OCI-M1 (cell line): Measurements from ENCODE around the gene SPINT3.

Experiments
- DNase-seq: peaks from one replicate; lab custom pipeline; 2025; lab: John Stamatoyannopoulos, UW

Gene SPINT3, protein sequence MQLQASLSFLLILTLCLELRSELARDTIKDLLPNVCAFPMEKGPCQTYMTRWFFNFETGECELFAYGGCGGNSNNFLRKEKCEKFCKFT

DNA sequence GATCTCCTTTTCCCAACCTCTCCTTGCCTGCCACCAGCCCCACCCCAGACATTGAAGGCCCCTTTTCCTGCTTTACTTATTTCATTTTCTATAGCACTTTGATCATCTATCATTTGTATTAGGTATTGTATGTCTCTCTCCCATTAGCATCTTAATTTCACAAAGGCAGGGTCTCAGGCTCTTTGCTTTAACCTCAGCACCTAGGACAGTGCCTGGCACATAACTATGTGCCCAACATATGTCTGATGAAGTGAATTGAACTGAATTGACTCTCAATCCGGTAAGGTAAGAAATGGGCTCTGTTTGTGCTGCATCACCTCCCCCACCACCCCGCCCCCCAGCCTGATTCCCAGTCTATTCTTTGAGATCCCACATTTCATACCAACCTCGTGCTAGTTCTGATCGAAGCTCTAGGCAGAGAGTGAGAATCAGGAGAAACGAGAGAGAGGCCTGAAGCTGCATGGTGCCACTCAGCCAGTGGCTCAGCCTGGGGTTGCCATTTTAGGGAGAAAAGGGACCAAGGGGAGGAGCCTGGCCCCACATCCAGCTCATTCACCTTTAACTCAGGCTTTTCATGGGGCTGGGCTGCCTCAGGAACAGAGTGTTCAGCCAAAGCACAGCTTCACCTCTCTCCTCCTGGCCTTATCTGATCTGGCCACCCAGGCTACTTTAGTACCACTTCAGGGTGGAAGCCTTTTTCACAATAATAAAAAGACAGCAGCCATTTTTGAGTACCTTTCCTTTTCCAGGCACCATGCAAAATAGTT is at the start of gene SPINT3:
Gene SPINT3, minus strand, starts transcription at position 476 of the 767 bp plus-strand sequence. Its CDS starts 14 bp downstream, at position 462.
- DNase-seq: no peak

DNA sequence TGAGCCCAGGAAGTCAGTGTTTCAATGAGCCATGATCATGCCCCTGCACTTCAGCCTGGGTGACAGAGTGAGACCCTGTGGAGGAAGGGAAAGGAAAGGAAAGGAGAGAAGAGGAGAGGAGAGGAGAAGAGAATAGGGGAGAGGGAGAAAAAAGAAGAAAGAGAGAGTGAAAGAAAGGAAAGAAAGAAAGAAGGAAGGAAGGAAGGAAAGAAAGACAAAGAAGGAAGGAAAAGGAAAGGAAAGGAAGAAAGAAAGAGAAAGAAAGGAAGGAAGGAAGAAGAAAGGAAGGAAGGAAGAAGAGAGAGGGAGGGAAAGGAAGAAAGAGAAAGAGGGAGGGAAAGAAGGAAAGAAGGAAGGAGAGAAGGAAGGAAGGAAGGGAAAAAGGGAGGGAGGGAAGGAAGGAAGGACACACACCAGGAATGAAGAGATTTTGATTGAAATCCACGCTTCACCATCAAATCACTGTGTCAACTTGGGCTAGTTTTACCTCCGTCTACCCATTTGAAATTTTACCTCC is 49.4 kb upstream of the SPINT3 start:
- DNase-seq: no peak

DNA sequence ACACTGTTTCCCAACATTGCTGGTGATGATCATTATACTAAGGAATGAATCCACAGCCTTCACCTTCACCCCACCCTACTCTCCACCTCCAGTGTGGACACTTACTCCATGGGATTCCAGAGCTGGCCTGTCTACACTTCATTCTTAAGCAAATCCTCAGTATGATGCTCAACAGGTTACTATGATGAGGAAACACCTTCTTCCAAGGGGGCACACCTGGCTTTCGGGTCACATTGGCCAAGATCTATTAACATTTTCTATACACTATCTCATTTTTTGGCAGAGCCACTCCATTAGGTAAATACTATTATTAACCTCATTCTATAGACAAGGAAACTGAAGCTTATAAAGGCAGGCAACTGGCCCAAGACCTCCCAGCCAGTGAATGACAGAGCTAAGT is 39.8 kb upstream of the SPINT3 start:
- no peak for DNase-seq

DNA sequence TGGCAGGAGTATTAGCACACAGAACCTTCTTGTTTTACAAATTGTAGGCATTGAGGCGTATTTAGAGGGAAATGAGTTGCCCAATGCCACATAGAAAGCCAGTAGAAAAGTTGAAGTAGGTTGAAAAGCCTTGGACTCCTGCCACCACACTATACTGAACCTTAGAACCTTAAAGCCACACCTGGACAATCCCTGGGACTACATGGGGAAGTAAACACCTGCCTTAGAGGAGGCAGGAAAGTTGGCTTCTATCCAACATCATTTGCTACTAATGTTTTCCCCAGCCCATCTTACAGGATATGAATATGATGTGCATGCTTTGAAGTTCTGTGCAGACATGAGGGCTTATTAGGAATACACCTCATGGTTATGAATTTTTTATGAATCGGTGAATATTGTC is 37.0 kb upstream of the SPINT3 start:
- DNase-seq: no peak

DNA sequence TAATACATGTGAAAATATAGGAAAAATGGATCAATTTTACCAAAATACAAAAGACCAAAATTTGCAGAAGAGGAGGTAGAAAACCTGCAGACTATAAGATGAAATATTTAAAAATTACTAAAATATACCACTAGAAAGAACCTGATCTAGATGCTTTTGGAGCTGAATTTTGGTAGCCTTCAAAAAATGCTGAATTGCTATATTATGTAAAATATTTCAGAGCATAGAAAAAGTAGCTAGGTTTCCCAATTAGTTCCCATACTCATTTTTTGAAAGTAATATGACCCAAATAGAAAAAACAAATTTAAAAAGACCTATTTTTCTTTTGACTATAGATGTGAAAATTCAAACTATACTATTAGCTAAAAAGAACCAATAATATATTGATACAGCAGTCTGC is 35.3 kb upstream of the SPINT3 start:
- DNase-seq: no peak

DNA sequence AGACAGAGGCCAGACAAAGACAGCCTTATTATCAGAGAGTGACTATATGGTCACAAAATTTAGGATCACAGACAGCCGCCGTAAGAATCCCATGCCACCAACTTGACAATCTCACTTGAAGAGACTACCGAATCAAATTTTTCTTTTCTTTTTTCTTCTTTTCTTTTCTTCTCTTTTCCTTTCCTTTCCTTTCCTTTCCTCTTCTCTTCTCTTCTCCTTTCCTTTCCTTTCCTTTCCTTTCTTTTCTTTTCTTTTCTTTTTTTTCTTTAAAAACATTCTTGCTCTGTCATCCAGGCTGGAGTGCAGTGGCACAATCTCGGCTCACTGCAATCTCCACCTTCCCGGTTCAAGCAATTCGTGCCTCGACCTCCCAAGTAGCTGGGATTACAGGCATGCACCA is 33.0 kb upstream of the SPINT3 start:
- no peak for DNase-seq

DNA sequence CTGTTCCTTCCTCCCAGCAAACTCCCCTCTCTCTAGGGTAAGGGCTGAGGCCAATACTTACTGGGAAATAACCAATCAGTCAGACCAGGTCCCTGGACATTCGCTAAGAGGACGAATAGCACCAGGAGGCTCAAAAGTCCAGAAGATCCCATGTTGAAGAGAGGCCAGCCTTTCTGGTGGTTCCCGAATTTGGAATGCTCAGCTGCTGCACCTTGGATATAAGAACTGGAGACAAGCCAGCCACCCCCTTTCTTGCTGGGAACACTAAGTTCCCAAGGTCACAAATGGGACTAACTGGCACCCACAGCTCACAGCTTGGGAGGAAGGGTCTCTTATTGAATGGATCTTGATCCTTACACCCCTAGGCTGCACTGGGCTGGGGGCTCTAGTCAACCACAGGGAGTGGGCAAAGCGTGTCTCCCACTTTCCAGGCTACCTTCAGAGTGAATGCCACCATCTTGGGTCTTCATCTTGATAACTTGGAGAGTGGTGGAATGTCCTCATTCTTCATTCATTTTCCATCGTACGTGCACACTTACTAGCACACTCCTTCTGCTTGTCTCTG is 31.9 kb upstream of the SPINT3 start, which contains the start of gene EPPIN:
Gene EPPIN, minus strand, starts transcription at position 196 of the 565 bp plus-strand sequence. Its CDS starts 44 bp downstream, at position 152.
- DNase-seq: no peak

DNA sequence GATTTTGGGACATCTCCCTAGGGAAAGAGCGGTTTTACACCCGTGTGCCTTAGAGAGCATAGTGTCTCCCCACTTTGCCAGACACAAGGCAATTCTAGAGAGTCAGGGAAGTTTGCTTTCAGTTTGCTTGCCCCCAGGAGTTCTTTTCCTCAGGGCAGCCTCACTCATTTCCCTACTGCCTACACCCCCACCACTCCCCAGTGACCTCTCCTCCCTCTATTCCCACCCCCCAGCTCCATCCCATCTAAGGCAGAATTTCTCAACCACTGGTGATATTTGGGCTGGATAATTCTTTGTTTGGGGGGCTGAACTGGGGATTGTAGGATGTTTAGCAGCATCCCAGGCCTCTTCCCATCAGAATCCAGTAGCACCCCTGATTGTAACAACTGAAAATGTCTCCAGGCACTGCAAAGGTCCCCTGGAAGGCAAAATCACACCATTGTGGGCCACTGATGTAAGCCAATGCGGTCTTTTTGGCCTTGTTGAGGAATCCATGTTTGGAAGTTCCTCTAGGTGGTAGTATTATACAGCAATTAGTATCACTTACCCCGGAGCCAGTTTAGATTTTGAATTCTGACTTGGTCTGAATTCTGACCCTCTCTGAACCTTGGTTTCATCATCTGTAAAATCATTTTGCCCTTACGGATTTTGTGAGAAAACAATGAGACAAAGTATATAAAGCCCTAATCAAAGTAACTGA is 30.5 kb upstream of the SPINT3 start:
- DNase-seq: peak; percentile 69

DNA sequence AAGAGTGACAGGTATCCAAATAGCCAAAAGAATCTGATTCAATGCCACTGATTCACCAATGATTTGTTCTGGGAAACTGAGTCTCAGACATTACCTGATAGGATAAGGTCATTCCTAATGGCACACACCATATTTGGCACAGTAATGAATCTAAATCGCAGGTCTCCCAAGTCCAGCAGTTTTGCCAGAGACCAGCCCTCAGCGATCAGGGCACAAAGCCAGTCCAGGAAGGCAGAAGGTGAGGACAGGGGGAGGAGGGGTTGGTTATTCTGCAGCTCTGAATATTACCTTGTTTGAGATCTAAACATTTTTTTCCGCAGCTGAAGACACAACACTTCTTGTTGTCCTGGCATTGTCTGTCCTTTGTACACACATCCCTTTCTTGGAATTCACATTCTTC is 29.9 kb upstream of the SPINT3 start:
- DNase-seq: no peak

DNA sequence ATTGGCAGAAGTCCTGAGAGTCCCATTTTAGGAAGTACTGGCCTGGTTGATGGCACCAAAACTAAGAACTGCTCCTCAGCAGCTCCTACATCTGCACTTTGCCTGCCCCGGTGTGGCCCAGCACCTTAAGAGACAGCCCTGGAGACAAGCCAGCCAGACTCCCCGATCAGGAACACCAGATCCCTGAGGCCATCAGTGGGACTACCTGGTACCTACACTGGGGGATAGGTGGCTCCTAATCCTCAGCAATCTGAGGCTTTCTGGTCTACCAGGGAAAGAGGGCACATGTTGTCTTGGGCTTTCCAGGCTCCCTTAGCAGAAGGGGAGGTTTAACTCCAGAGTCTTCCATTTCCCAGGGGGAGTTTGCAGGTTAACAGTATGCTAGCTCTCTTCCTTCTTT is 24.0 kb upstream of the SPINT3 start, which contains the start of gene WFDC6:
Gene WFDC6, minus strand, starts transcription at position 101 of the 400 bp plus-strand sequence. Its CDS starts 75 bp downstream, at position 26.
- no peak for DNase-seq

DNA sequence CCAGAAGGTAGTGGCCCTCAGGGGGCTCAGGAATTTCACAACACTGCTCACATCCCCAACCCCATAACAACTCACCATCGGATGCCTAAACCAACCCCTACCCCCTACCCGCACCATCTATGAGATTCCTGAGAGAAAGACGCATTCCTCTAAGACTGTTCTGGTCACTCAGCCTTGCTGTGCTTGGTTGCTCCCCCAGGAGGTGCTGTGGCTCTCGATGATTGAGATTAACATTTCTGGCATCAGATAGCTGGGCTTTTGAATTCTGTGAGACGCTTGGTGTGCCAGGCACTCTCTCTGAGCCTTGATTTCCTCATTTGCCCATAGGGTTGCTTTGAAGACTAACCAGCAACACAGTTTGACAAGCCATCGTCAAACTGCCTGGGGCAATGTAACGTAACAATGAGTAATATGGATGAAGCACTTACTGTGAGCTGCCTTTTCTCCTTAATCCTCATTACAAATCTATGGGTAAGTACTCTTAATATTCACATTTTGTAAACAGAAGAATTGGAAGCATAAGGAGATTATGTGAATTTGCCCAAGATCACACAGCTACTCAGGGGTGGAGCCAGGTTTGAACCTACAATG is 22.9 kb upstream of the SPINT3 start:
- no peak for DNase-seq

DNA sequence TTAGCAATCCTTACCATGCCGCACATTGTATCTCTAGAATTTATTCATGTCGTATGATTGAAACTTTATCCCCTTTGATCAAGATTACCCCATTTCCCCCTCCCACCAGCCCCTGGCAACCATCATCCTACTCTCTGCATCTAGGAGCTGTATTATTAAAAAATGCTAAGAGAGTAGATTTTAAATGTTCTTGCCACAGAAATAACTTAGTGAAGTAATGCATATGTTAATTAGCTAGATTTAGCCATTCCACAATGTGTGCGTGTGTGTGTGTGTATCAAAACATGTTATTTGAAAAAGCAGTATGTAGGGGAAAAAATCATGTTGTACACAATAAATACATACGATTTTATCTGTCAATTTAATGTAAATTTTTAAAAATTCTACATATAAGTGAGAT is 11.9 kb upstream of the SPINT3 start:
- DNase-seq: no peak

DNA sequence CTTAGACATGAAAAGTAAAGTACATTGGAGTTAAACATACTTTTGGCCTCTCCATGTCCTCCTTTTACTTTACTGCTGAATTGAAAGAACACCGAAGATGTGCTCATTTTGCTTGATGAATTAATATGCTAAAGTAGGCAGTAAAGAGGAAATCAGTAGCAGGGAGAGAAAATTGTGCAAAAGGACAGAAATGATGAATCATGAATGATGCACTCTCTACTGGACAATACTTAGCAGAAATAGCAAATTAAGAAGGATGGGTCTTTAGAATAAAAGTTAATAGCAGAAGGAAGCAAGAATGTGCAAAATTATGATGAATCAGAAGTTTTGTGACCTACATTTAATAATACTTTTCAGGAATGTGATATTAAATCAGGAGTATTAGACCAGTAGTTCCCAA is 8.4 kb upstream of the SPINT3 start:
- no peak for DNase-seq

DNA sequence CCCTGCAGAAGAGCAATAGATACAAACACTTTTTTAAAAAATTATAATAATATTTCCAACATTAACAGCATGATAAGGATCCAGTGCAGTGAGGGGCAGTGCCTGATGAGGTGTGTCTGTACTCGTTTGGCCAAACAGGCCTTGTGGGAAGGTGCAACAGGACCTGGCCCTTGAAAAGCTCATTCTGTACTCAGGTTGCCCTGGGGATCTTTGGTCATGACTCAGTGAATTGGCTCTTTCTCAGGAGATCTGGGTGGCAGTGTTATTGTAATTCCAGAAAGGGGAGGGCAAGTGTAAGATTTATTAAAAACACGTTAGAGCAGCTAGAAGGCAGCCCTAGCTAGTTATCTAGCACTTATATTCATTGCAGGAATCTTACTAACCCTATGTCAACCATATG is 2.9 kb upstream of the SPINT3 start:
- DNase-seq: no peak

DNA sequence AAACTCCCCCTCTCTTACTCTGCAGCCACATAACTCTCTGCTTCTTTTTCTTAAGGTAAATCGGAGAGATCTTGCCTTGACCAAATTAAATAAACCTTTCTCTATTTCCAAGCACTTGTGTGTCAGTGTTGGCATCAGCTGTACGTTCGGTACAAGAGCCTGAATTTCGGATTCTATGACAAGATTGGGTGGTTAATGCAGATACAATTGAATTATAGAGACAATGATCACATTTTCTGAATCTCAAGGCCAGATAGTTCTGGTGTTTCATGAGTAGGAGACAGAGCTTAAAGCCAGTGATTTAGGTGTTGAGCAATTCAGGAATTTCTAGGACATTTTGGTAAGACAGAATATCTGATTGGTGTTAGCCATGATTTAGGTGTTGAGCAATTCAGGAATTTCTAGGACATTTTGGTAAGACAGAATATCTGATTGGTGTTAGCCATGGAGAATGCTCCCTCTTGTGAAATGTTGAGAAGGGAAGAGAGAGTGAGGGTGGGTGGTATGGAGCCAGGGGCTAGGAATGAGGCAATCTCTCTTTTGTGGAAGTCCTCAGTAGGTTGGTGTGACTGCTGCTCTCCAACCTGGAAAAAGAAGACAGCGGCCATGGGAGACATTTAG is 5.1 kb downstream of the SPINT3 start:
- DNase-seq: no peak

DNA sequence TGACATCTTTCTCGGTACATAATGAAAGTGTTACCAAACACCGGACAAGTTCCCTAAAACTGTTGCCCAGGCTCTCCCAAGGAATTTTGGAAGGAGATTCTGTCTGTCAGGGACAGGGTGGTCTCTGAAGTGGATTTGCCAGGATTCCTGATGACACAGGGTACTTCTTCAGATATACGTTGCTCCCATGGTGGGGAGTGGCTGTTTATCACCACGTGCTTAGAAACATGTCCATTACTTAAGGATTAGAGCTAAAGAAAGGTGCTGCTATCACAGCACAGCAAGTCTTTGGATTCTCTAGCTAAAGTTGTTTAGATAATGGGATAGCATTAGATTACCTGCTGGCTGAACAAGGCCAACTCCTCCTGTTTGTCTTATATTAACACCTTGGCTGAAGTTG is 6.3 kb downstream of the SPINT3 start:
- no peak for DNase-seq

DNA sequence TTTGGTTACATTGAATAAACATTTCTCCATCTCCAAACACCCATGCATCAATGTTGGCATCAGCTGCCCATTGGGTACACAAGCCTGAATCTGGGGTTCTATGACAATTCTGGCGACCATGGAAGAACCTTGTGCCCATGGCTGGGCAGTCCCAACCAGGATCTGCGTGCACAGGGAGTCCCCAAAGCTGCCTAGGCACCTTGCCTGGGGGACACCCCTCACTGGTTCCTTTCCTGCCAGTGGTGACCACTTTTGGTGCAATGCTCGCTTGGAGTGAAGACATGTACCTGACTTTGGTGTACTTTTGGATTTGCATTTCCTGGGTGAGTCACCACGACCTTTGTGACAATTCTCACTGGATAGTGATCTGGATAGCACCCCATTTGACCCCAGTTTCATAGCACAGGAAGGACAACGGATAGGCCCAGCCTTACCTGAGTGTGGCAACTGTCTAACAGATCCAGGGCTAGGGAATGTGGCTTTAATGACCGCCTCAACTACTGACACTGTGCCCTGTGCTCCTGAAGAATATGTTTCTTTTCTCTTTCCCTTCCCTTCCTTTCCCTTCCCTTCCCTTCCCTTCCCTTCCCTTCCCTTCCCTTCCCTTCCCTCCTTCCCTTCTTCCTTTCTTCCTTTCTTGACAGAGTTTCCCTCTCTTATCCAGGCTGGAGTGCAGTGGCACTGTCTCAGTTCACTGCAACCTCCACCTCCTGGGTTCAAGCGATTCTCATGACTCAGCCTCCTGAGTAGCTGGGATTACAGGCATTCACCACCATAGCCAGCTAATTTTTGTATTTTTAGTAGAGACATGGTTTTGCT is 7.1 kb downstream of the SPINT3 start:
- no peak for DNase-seq

DNA sequence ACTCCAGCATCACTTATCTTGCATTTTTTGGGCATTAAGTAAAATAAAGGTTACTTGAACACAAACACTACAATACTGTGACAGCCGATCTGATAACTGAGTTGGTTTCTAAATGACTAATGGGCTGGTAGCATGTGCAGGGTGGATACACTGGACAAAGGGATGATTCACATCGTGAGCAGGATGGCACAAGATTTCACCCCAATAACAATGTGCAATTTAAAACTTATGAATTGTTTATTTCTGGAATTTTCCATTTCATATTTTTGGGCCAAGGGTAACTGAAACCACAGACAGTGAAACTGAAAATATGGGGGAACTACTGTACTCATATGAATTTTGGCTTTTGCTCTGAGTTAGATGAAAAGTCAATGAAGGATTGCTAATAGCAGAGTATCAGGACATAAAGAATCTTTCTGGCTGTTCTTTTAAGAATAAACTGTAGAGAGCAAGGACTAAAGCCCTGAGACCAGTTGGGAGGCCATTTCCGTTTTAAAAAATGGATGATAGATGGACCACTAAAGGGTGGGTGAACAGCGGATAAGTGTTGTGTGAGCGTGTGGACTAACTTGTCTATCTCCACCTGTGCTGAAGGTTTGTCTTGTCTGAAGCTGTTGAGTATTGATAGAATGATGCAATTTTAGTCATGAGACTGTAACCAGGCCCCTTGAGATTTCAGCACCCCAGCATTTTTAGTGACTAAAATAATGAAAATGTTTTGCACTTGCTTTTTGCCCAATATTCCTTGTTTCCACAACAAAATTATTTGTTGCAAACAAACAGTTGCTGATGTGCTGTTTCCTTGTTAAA is 8.2 kb downstream of the SPINT3 start:
- no peak for DNase-seq

DNA sequence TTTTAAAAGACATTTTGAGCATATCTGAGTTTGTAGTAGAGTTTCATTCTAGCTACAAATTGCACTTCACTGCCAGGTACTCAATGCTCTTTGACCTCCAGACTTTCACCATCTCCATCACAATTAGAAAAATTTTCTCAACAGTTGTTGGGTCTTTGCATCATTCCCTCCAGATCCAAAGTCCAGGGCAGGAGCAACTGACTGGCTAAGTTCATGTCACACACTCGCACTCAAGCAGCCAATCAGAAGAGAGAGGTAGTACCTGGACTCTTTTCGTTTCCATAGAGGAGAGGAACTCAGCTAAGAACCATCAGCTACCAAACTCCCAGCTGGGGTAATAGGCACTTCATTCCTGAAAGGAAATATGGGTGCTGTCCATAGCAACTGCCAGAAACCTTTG is 9.0 kb downstream of the SPINT3 start:
- DNase-seq: no peak

DNA sequence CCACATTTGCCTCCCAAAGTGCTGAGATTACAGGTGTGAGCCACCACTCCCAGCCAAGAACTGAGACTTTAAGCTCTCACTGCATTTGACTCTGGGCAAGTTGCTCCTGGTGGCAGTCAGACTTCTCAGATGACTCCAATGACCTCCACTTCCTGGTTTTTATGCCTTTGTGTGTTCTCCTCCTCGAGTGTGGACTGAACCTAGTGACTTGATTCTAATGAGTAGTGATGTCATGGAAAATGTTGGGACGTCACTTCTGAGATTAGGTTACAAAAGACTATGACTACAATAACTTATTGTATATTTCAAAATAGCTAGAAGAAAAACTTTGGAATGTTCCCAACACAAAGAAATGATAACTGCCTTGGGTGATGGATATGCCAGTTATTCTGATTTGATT is 12.0 kb downstream of the SPINT3 start:
- no peak for DNase-seq
